K562 (cell line): Measurements from ENCODE around the gene CDCA5. TPM values are rescaled to one million over a fixed set of nuclear protein-coding genes. Genes with fewer than 3 reads are reported as not detected.
A peak's percentile ranks its signal among the peaks of the same experiment; 100 is the strongest.

Source experiments
- C11orf30 ChIP-seq: fragments of 450-650 bp; IDR thresholded peaks from 2 replicates; pipeline ENCODE4 v1.6.1; 2016; ENCODE audit warnings: low read depth, mild to moderate bottlenecking
- CREM ChIP-seq: IDR thresholded peaks from 2 replicates; pipeline ENCODE4 v1.6.1; 2014; ENCODE audit warnings: antibody characterized with exemption, low read depth
- ESRRA ChIP-seq: fragments of 450-650 bp; IDR thresholded peaks from 2 replicates; pipeline ENCODE4 v1.6.1; 2014; ENCODE audit warnings: low read depth, mild to moderate bottlenecking, moderate library complexity, borderline replicate concordance
- RAD21 ChIP-seq, 2 experiments: fragments of 250-450 bp in 1 of 2; fragments of 450-650 bp in 1 of 2; sonication (Bioruptor Pico) in 1 of 2; formaldehyde crosslinking in 1 of 2; IDR thresholded peaks in 1 of 2; conservative IDR thresholded peaks in 1 of 2; 2 replicates each; pipeline versions ENCODE4 v1.4.0 to v1.8.0; 2020 to 2022; ENCODE audit warnings: mild to moderate bottlenecking in 2 of 2, moderate library complexity in 1 of 2
- RBM17 ChIP-seq: fragments of 200-400 bp; formaldehyde crosslinking; IDR thresholded peaks from 2 replicates; pipeline ENCODE4 v1.6.1; 2017; ENCODE audit warnings: low read depth, mild to moderate bottlenecking, low read length, borderline replicate concordance
- TCF3 ChIP-seq: sonication (generic); formaldehyde crosslinking; IDR thresholded peaks from 2 replicates; pipeline ENCODE4 v1.4.0; 2020; ENCODE audit warnings: mild to moderate bottlenecking, missing genetic modification reagents
- ZNF184 ChIP-seq: sonication (generic); formaldehyde crosslinking; IDR thresholded peaks from 2 replicates; pipeline ENCODE4 v1.5.0; 2020; ENCODE audit warnings: missing genetic modification reagents
- ZNF263 ChIP-seq: sonication (generic); formaldehyde crosslinking; IDR thresholded peaks from 2 replicates; pipeline ENCODE4 v1.8.0; 2022; ENCODE audit warnings: mild to moderate bottlenecking, missing genetic modification reagents, borderline replicate concordance
- ZNF584 ChIP-seq: fragments of 200-800 bp; sonication (Bioruptor generic); IDR thresholded peaks from 2 replicates; pipeline ENCODE4 v1.6.1; 2016; ENCODE audit warnings: low read depth, mild to moderate bottlenecking, missing genetic modification characterization, missing compliant biosample characterization
- ZNF668 ChIP-seq: fragments of 250-450 bp; sonication (Bioruptor Pico); IDR thresholded peaks from 2 replicates; pipeline ENCODE4 v1.8.0; 2022; ENCODE audit warnings: mild to moderate bottlenecking, inconsistent platforms
- polyA plus RNA-seq, 8 experiments: library from polyadenylated mRNA; depleted of rRNA in 4 of 8; stranded (reverse) in 5 of 8; unstranded in 3 of 8; fragments of >200 nt; fragmentation: Nextera tagmentation in 2 of 8; fragmentation: Illumina TruSeq in 1 of 8; extraction: Ambion mirVana in 2 of 8; extraction: Trizol in 1 of 8; gene quantifications; 2 replicates each; pipeline versions ENCODE4 v1.2.1 to v1.2.3, GENCODE V29; 2011 to 2014; ENCODE audit warnings: inconsistent platforms in 1 of 8, missing spikeins in 1 of 8
- total RNA-seq, 7 experiments: library from RNA; depleted of rRNA in 6 of 7; stranded (reverse); fragments of >200 nt in 6 of 7; fragmentation: Illumina TruSeq in 2 of 7; extraction: Trizol in 2 of 7; gene quantifications; 2 replicates each; pipeline versions ENCODE4 v1.2.1 to v1.2.3, GENCODE V29; 2011 to 2021; ENCODE audit warnings: low replicate concordance in 1 of 7
- TF ChIP-seq, protein P1 (sequence below): sonication (generic); formaldehyde crosslinking; IDR thresholded peaks from 2 replicates; pipeline ENCODE4 v1.9.0; 2022; ENCODE audit warnings: mild to moderate bottlenecking, missing genetic modification reagents
- TF ChIP-seq, protein P2 (sequence below): fragments of 250-450 bp; sonication (Bioruptor Pico); IDR thresholded peaks from 2 replicates; pipeline ENCODE4 v1.4.0; 2020; ENCODE audit warnings: mild to moderate bottlenecking, moderate library complexity
- TF ChIP-seq, protein P3 (sequence below): IDR thresholded peaks from 2 replicates; pipeline ENCODE4 v1.6.1; 2014; ENCODE audit warnings: antibody characterized with exemption
- TF ChIP-seq, protein P4 (sequence below): fragments of 250-450 bp; sonication (Bioruptor Pico); IDR thresholded peaks from 2 replicates; pipeline ENCODE4 v1.5.0; 2020; ENCODE audit warnings: mild to moderate bottlenecking, borderline replicate concordance
- TF ChIP-seq, protein P5 (sequence below): fragments of 250-450 bp; sonication (Bioruptor Pico); IDR thresholded peaks from 2 replicates; pipeline ENCODE4 v1.5.0; 2022; ENCODE audit warnings: mild to moderate bottlenecking

CDCA5 gene
- total and polyA plus RNA-seq, 9 of the 15 experiments (the other 6 are each of a cell fraction or from before 2014, with no cell fraction given), result 18.9 to 94.3 (median 64.6) TPM

DNA sequence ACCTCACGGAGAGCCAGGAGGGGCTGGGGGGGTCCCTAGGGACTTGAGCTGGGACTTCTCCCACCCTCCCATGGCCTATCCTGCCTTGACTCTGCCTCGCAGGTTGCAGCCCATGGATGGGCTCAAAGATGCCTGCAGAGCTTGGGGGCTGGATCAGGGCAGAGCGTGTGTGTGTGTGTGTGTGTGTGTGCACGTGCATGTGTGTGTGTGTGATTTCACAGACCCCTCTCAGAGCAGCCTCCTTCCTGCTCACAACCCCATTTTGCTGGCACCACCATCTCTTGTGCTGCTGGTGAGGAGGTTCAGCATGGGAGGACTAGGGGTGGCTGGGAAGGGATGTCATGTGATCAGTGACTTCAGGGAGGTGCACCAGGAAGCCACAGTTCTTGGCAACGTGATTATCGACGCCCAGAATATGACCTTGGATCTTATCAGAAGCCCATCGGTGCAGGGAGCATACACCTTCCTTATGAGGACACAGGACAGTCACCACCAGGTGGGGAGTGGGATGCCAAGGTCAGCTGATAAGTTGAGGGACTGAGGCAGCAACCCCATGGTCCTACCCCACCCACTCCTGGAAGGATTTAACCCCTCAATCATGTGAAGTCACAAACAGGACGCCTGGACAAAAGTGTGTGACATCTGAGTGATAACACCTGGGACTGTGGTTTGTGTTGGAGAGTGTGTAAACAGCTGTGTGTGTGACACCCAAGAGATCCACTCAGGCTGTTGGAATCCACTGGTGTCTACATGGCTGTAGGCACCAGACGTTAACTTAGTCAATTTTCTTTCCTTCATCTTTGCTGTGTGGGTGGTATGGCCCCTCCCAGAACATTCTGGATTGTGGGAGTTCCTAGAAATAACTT lies 23.6 kb downstream of the CDCA5 start (continued):
- TF ChIP-seq, protein P1, sequence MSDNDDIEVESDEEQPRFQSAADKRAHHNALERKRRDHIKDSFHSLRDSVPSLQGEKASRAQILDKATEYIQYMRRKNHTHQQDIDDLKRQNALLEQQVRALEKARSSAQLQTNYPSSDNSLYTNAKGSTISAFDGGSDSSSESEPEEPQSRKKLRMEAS (CRISPR knock-in tag), result no peak
- TF ChIP-seq RBM17, result no peak
- TF ChIP-seq ZNF668 (CRISPR knock-in tag), result no peak
- TF ChIP-seq, protein P2, sequence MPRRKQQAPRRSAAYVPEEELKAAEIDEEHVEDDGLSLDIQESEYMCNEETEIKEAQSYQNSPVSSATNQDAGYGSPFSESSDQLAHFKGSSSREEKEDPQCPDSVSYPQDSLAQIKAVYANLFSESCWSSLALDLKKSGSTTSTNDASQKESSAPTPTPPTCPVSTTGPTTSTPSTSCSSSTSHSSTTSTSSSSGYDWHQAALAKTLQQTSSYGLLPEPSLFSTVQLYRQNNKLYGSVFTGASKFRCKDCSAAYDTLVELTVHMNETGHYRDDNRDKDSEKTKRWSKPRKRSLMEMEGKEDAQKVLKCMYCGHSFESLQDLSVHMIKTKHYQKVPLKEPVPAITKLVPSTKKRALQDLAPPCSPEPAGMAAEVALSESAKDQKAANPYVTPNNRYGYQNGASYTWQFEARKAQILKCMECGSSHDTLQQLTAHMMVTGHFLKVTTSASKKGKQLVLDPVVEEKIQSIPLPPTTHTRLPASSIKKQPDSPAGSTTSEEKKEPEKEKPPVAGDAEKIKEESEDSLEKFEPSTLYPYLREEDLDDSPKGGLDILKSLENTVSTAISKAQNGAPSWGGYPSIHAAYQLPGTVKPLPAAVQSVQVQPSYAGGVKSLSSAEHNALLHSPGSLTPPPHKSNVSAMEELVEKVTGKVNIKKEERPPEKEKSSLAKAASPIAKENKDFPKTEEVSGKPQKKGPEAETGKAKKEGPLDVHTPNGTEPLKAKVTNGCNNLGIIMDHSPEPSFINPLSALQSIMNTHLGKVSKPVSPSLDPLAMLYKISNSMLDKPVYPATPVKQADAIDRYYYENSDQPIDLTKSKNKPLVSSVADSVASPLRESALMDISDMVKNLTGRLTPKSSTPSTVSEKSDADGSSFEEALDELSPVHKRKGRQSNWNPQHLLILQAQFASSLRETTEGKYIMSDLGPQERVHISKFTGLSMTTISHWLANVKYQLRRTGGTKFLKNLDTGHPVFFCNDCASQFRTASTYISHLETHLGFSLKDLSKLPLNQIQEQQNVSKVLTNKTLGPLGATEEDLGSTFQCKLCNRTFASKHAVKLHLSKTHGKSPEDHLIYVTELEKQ, result no peak
- 0 out of 2 replicates have a peak, but pooled peaks have one; percentile 12 for TF ChIP-seq CREM
- TF ChIP-seq, protein P3, sequence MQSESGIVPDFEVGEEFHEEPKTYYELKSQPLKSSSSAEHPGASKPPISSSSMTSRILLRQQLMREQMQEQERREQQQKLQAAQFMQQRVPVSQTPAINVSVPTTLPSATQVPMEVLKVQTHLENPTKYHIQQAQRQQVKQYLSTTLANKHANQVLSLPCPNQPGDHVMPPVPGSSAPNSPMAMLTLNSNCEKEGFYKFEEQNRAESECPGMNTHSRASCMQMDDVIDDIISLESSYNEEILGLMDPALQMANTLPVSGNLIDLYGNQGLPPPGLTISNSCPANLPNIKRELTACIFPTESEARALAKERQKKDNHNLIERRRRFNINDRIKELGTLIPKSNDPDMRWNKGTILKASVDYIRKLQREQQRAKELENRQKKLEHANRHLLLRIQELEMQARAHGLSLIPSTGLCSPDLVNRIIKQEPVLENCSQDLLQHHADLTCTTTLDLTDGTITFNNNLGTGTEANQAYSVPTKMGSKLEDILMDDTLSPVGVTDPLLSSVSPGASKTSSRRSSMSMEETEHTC, result no peak
- 0 out of 2 replicates have a peak, but pooled peaks have one; percentile 37 for TF ChIP-seq ZNF263 (CRISPR knock-in tag)
- TF ChIP-seq C11orf30, result no peak
- peak; percentile 91 for TF ChIP-seq ESRRA
- TF ChIP-seq ZNF184, result no peak
- 0 out of 2 replicates have a peak, but pooled peaks have one; percentile 10 for TF ChIP-seq TCF3
- no peak; the same call in 1 of the 2 replicates for TF ChIP-seq ZNF584 (CRISPR knock-in tag)
- TF ChIP-seq, protein P4, sequence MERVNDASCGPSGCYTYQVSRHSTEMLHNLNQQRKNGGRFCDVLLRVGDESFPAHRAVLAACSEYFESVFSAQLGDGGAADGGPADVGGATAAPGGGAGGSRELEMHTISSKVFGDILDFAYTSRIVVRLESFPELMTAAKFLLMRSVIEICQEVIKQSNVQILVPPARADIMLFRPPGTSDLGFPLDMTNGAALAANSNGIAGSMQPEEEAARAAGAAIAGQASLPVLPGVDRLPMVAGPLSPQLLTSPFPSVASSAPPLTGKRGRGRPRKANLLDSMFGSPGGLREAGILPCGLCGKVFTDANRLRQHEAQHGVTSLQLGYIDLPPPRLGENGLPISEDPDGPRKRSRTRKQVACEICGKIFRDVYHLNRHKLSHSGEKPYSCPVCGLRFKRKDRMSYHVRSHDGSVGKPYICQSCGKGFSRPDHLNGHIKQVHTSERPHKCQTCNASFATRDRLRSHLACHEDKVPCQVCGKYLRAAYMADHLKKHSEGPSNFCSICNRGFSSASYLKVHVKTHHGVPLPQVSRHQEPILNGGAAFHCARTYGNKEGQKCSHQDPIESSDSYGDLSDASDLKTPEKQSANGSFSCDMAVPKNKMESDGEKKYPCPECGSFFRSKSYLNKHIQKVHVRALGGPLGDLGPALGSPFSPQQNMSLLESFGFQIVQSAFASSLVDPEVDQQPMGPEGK, result no peak
- TF ChIP-seq, protein P5, sequence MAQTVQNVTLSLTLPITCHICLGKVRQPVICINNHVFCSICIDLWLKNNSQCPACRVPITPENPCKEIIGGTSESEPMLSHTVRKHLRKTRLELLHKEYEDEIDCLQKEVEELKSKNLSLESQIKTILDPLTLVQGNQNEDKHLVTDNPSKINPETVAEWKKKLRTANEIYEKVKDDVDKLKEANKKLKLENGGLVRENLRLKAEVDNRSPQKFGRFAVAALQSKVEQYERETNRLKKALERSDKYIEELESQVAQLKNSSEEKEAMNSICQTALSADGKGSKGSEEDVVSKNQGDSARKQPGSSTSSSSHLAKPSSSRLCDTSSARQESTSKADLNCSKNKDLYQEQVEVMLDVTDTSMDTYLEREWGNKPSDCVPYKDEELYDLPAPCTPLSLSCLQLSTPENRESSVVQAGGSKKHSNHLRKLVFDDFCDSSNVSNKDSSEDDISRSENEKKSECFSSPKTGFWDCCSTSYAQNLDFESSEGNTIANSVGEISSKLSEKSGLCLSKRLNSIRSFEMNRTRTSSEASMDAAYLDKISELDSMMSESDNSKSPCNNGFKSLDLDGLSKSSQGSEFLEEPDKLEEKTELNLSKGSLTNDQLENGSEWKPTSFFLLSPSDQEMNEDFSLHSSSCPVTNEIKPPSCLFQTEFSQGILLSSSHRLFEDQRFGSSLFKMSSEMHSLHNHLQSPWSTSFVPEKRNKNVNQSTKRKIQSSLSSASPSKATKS (CRISPR knock-in tag), result no peak
- no peak for TF ChIP-seq RAD21 (CRISPR knock-in tag; conservative IDR thresholded peaks at IDR 0.05 in 1 of 2, IDR thresholded peaks at IDR 0.05 in 1 of 2)
